ENCODE data around the gene POLR1E. TPM values are rescaled to one million over a fixed set of nuclear protein-coding genes. Genes with fewer than 3 reads are reported as not detected.

Gene POLR1E
- total RNA-seq, 1 experiment from 2014 or later: 60.9 TPM

- no peak for DNase-seq (ENCODE audit: low read depth, low spot score)
- intact Hi-C loops (cut with micrococcal nuclease): no loop called here
- RAD21 ChIA-PET (ENCODE audit: low non-redundant PET in 1 of 2, low total read pairs in 2 of 2, uncharacterized antibody in 2 of 2, unreplicated experiment in 2 of 2): no interaction called here
- no TSS peak for BruUV-seq (replicated peaks)
- CTCF ChIA-PET: no interaction called here
- peaks cover 99% of the 10 kb centered on the region for H3K79me2 ChIP-seq (ENCODE audit: insufficient read depth, low read length)
- H3K4me2 ChIP-seq (ENCODE audit: low read length): no peak overlapping the region
- H3K4me1 ChIP-seq (ENCODE audit: control insufficient read depth in 1 of 2, insufficient read depth in 2 of 2, low read length in 2 of 2): peaks cover 0 to 19% of the 10 kb centered on the region in 2 experiments; a peak in 3 of 4 replicates
- H3K36me3 ChIP-seq (ENCODE audit: control insufficient read depth in 1 of 2, insufficient read depth in 2 of 2, low read length in 2 of 2): peaks cover 32 to 68% of the 10 kb centered on the region in 2 experiments
- ATAC-seq: no peak
- H3K27me3 ChIP-seq (ENCODE audit: insufficient read depth, low read length): no peaks in the 10 kb centered on the region
- no peaks in the 10 kb centered on the region for H3K9me2 ChIP-seq (ENCODE audit: insufficient read depth)
- H3K9me3 ChIP-seq (ENCODE audit: control insufficient read depth in 1 of 2, insufficient read depth in 1 of 2, low read depth in 1 of 2, low read length in 2 of 2): no peaks in the 10 kb centered on the region
- H3K27ac ChIP-seq (ENCODE audit: low read depth, low read length): no peak overlapping the region
- no peak overlapping the region for H3K9ac ChIP-seq (ENCODE audit: low read length)
- peaks cover 34% of the 10 kb centered on the region; the same call in 1 of the 2 replicates for H4K20me1 ChIP-seq (ENCODE audit: insufficient read depth)
- no peak overlapping the region for H3K4me3 ChIP-seq (replicated peaks in 1 of 2; ENCODE audit: low read depth in 1 of 2, low read length in 2 of 2)
- POLR2A ChIA-PET: no interaction called here
- no peak for TF ChIP-seq ELF1 (IDR thresholded peaks at IDR 0.05; ENCODE audit: borderline replicate concordance, low read depth)
- no peak overlapping the region for H2AFZ ChIP-seq (ENCODE audit: low read depth, low read length, poor library complexity, severe bottlenecking)
These were observed 43.9 kb upstream of the POLR1E start for GRCh38 chr9:37441776-37442370.

- H3K27me3 ChIP-seq (ENCODE audit: insufficient read depth, low read length): no peaks in the 10 kb centered on the region
- no TSS peak for BruUV-seq (replicated peaks)
- peaks cover 29% of the 10 kb centered on the region; the same call in 1 of the 2 replicates for H4K20me1 ChIP-seq (ENCODE audit: insufficient read depth)
- H3K4me3 ChIP-seq (replicated peaks in 1 of 2; ENCODE audit: low read depth in 1 of 2, low read length in 2 of 2): no peak overlapping the region
- ChIA-PET CTCF (interaction anchor here (0.6 kb wide), 1 partner anchor 8 kb away, joined by 3 read pairs; no protein-coding TSS in a partner anchor), RAD21 (ENCODE audit: low non-redundant PET in 1 of 2, low total read pairs in 2 of 2, uncharacterized antibody in 2 of 2, unreplicated experiment in 2 of 2) (no interaction called here), POLR2A (no interaction called here)
- ATAC-seq (no peak), DNase-seq (ENCODE audit: low read depth, low spot score) (no peak)
- H3K36me3 ChIP-seq (ENCODE audit: control insufficient read depth in 1 of 2, insufficient read depth in 2 of 2, low read length in 2 of 2): peaks cover 28 to 61% of the 10 kb centered on the region in 2 experiments
- no peak overlapping the region for H3K4me2 ChIP-seq (ENCODE audit: low read length)
- H3K4me1 ChIP-seq (ENCODE audit: control insufficient read depth in 1 of 2, insufficient read depth in 2 of 2, low read length in 2 of 2): peaks cover 0 to 19% of the 10 kb centered on the region in 2 experiments; a peak in 3 of 4 replicates
- peaks cover 99% of the 10 kb centered on the region for H3K79me2 ChIP-seq (ENCODE audit: insufficient read depth, low read length)
- no peaks in the 10 kb centered on the region for H3K9me2 ChIP-seq (ENCODE audit: insufficient read depth)
- H3K9ac ChIP-seq (ENCODE audit: low read length): no peak overlapping the region
- intact Hi-C loops (cut with micrococcal nuclease): no loop called here
- H3K9me3 ChIP-seq (ENCODE audit: control insufficient read depth in 1 of 2, insufficient read depth in 1 of 2, low read depth in 1 of 2, low read length in 2 of 2): no peaks in the 10 kb centered on the region
- no peak for TF ChIP-seq ZNF274 (IDR thresholded peaks at IDR 0.05; ENCODE audit: low read depth, low read length)
- no peak for TF ChIP-seq MAX (IDR thresholded peaks at IDR 0.05)
- no peak for TF ChIP-seq POLR2AphosphoS5 (IDR thresholded peaks at IDR 0.05; ENCODE audit: low read depth, low read length)
- no peak for TF ChIP-seq ELF1 (IDR thresholded peaks at IDR 0.05; ENCODE audit: borderline replicate concordance, low read depth)
- no peak for TF ChIP-seq YY1 (IDR thresholded peaks at IDR 0.05; ENCODE audit: extremely low read depth, insufficient replicate concordance, low read depth, low read length)
- TF ChIP-seq ATF3 (IDR thresholded peaks at IDR 0.05): no peak
- no peak for TF ChIP-seq JUND (IDR thresholded peaks at IDR 0.05)
- TF ChIP-seq SIN3A (IDR thresholded peaks at IDR 0.05; ENCODE audit: low read depth): no peak
- TF ChIP-seq REST (IDR thresholded peaks at IDR 0.05; ENCODE audit: low read depth): no peak
- no peak overlapping the region for H2AFZ ChIP-seq (ENCODE audit: low read depth, low read length, poor library complexity, severe bottlenecking)
- H3K27ac ChIP-seq (ENCODE audit: low read depth, low read length): no peak overlapping the region
These were observed 43.2 kb upstream of the POLR1E start for GRCh38 chr9:37442556-37442955.
